Activated T-helper 17 cell treated with anti-CD3 and anti-CD28 coated beads, Interleukin-2, amount 50 U/mL, for 72 hours (primary cell): Measurements from ENCODE around the gene B4GALT3. TPM values are rescaled to one million over a fixed set of nuclear protein-coding genes. Genes with fewer than 3 reads are reported as not detected.
A peak's percentile ranks its signal among the peaks of the same experiment; 100 is the strongest.

Experiments
- ATAC-seq: fragments of 150-1000 bp; cut with Tn5 transposase; replicated peaks from 2 replicates; pipeline ENCODE4 v1.10.0; 2021; ENCODE audit warnings: mild to moderate bottlenecking, moderate library complexity
- H3K27ac Mint-ChIP-seq: one replicate; pipeline ENCODE4 v1.8.0; 2022; ENCODE audit warnings: mixed read lengths
- H3K27me3 Mint-ChIP-seq: one replicate; pipeline ENCODE4 v1.8.0; 2022; ENCODE audit warnings: mixed read lengths
- H3K36me3 Mint-ChIP-seq: one replicate; pipeline ENCODE4 v1.8.0; 2022; ENCODE audit warnings: low read depth, mild to moderate bottlenecking, mixed read lengths
- H3K4me1 Mint-ChIP-seq: one replicate; pipeline ENCODE4 v1.8.0; 2022; ENCODE audit warnings: mixed read lengths
- H3K4me3 Mint-ChIP-seq: one replicate; pipeline ENCODE4 v1.8.0; 2022; ENCODE audit warnings: mild to moderate bottlenecking, mixed read lengths
- H3K9me3 Mint-ChIP-seq: one replicate; pipeline ENCODE4 v1.8.0; 2022; ENCODE audit warnings: mixed read lengths
- total RNA-seq, 2 donors: library from RNA; stranded (reverse); gene quantifications; one replicate each; pipeline ENCODE4 v1.2.3, GENCODE V29; 2022

Gene B4GALT3
- total RNA-seq, 2 donors from 2014 or later: 55.7 to 60.9 TPM

DNA sequence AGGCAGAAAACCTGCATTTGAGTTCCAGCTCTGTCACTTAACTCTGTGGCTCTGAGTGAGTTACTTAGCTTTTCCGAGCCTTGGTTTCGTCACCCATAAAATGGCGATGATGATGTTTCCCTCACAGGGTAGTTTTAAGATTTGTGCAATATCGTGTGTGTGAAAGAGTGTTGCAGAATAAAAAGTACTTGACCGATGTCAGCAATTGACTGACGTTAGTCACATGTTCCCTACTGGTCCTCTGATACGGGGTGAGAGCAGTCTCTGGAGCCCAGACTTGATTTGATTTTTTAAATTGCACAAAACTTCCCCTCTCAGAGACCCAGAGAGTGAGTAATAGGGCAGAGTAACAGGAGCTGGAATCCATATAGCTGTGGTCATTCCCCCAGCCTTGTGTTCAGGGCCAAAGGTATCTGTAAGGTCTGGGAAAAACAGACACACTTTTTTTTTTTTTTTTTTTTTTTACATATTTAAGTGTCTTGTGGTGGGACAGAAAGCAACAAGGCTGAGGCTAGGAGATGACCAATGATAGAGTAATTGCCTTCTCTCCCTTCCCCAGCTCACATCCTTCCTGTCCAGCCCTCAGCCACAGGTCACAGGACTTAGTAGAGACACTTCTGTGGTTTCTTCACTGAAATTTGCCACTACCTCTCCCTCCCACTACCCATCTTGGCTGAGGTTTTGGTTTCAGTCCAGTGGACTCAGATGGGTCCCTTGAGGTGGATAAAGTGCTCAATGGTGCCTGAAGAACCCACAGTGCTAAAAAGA, 39.8 kb upstream of the B4GALT3 start:
- Mint-ChIP-seq H3K27me3 (no peaks in the 10 kb centered on the region), H3K9me3 (no peaks in the 10 kb centered on the region), H3K27ac (peak overlapping the region; percentile 79), H3K4me3 (peak overlapping the region; percentile 39), H3K4me1 (peaks cover 8% of the 10 kb centered on the region), H3K36me3 (peaks cover 32% of the 10 kb centered on the region)
- peak; percentile 90 for ATAC-seq

DNA sequence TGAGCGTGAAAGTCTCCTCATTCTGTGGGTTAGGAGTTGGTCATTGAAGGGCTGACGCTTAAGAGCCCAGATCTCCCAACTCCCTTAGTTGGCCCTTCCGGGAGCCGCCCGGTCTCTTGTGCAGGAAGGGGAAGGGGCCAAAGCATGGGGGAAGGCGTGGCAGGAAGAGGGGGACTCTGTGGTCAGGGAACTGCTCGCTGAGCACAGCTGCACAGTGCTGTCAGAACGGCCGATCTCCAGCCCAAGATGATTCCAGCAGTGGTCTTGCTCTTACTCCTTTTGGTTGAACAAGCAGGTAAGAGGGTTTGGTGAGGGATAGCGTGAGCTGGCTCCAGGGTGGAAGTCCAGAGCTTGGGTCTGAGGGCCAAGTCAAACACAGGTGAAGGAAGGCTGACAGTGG, 37.8 kb upstream of the B4GALT3 start, which contains the start of gene FCER1G:
Gene FCER1G (plus strand): TSS at position 220 of the 400 bp plus-strand sequence. CDS start 27 bp downstream, at position 247.
- H3K4me1 Mint-ChIP-seq: peaks cover 8% of the 10 kb centered on the region
- H3K27me3 Mint-ChIP-seq: no peaks in the 10 kb centered on the region
- no peak within 1 kb of the TSS for H3K27ac Mint-ChIP-seq
- peaks cover 53% of the 10 kb centered on the region for H3K36me3 Mint-ChIP-seq
- no peaks in the 10 kb centered on the region for H3K9me3 Mint-ChIP-seq
- no peak for ATAC-seq
- no peak within 1 kb of the TSS for H3K4me3 Mint-ChIP-seq

DNA sequence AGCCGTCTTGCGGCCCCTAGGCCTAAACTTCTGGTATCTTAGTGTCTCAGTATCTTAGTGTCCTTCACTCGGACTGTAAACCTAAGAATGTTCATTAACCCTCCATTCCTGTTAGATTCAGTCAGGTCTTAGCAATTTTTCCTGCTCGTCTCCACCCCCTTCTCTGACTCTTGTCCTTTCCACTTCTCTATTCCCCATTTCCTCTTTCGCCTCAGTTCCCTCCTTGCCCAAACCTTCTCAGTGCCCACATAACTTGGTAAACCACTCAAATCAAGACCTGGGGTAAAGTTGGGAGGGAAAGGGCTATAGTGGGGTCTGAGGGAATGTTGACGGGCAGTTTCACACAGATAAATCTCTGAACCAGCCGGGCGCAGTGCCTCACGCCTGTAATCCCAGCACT, 37.1 kb upstream of the B4GALT3 start:
- peaks cover 11% of the 10 kb centered on the region for H3K4me1 Mint-ChIP-seq

DNA sequence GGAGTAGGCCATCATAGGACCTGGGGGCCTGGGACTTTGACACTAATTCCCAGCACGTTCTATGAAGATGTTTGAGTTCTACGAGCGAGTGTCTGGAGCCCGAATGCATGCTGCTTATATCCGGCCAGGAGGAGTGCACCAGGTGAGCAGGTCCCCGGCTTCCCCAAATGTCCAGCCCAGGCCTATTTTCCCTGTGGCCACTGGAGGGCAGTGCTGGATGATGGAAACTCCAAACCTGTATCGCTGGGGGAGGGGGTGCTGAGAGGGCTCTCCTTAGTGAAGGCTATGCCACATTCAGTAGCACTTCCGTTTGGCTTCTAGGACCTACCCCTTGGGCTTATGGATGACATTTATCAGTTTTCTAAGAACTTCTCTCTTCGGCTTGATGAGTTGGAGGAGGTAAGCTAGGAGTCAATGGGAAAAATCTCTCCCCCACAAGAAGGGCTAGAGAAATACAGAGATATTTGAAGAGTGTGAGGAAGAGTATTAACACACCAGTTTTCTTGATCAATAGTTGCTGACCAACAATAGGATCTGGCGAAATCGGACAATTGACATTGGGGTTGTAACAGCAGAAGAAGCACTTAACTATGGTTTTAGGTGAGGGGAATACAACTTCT, 32.6 kb upstream of the B4GALT3 start:
- Mint-ChIP-seq H3K27ac (no peak overlapping the region), H3K4me3 (no peak overlapping the region), H3K36me3 (peaks cover 100% of the 10 kb centered on the region), H3K9me3 (no peaks in the 10 kb centered on the region), H3K27me3 (no peaks in the 10 kb centered on the region), H3K4me1 (peaks cover 11% of the 10 kb centered on the region)
- peak; percentile 86 for ATAC-seq

More for the DNA sequence above, 37.1 kb upstream of the B4GALT3 start:
- Mint-ChIP-seq H3K4me3 (no peak overlapping the region), H3K36me3 (peaks cover 60% of the 10 kb centered on the region), H3K27me3 (no peaks in the 10 kb centered on the region), H3K9me3 (no peaks in the 10 kb centered on the region), H3K27ac (no peak overlapping the region)
- ATAC-seq: no peak

DNA sequence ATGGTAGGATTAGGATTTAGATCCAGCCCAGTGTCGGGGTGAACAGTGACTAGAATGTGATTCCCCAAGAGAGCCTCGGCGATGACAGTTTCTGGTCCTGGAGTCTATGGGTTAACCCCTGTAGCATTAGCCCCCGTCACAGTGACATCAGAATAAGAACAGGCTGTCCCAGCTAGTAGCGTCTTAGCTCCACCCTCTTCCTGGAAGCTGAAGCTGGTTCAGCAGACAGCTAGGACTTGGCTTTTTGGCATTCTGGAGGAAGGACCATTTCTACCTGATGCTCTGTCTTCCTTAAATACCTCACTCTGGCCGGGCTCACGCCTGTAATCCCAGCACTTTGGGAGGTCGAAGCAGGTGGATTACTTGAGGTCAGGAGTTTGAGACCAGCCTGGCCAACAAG, 29.9 kb upstream of the B4GALT3 start:
- Mint-ChIP-seq H3K27ac (no peak overlapping the region), H3K4me1 (peaks cover 21% of the 10 kb centered on the region)

DNA sequence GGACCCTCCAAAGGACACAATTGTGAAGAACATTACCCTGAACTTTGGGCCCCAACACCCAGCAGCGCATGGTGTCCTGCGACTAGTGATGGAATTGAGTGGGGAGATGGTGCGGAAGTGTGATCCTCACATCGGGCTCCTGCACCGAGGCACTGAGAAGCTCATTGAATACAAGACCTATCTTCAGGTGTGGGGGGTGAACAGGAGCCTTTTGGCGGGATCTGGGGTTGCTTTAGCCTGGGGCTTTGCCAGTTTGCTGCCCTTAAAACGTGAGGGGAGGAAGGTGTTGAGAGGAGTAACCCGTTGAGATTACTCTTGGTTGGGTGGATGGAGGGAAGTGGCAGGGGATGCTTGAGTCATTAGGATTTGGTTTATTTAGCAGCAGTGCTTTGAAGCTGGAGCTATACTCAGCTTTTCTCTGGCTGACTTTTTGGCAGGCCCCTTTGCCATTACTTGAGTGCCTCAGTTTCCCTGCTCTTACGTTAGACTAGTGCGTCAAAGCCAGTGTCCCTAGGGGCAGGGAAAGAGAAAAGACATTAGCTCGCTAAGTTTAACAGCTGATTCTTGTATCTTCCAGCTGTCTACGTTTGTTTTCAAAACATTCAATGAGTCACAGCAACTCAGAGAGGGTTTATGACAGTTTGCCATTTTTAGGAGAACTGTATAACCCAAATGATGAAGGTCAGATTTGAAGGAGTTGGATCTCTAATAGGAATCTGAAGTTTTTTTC, 29.3 kb upstream of the B4GALT3 start:
- no peak overlapping the region for H3K4me3 Mint-ChIP-seq
- ATAC-seq: no peak
- no peaks in the 10 kb centered on the region for H3K27me3 Mint-ChIP-seq
- H3K27ac Mint-ChIP-seq: peak overlapping the region; percentile 72
- H3K9me3 Mint-ChIP-seq: no peaks in the 10 kb centered on the region
- peaks cover 21% of the 10 kb centered on the region for H3K4me1 Mint-ChIP-seq
- H3K36me3 Mint-ChIP-seq: peaks cover 93% of the 10 kb centered on the region

More for the DNA sequence above, 29.9 kb upstream of the B4GALT3 start:
- Mint-ChIP-seq H3K9me3 (no peaks in the 10 kb centered on the region), H3K4me3 (no peak overlapping the region), H3K36me3 (peaks cover 97% of the 10 kb centered on the region), H3K27me3 (no peaks in the 10 kb centered on the region)
- no peak for ATAC-seq

DNA sequence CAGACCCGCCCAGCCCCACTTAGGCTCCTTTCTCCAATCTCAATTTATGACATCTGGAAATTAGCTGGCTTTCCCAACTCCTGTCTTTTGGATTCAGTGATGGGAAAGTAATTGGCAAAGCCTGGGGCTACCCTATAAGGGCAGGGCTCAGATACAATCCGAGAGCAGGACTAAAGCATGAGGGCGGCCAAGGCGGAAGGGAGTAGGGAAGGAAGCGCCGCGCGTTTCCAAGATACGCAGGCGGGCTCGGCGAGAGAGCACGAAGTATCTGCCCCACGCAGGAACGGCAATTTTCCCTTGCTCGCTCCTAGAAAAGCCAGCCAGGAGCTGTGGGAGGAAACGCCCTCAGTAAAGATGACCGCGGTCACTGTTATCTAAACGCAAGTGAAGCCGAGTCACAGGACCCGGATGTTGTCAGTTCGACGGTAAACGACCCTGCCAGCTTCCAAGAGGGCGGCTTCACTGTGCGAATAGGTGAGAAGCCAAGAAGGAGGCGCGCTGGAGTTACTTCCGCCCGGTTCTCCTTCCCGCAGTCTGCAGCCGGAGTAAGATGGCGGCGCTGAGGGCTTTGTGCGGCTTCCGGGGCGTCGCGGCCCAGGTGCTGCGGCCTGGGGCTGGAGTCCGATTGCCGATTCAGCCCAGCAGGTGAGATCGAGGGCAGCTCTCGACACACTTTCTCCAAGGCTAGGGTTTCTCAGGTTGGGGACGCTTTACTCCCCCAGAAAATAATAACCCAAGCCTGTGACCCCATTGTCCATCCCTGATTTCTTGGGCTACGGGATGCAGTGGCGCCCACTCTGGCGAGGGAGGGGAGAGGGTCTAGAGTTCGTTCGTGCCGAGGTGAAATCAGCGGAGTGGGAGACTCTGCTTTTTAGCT, 24.8 kb upstream of the B4GALT3 start, which contains the start of gene NDUFS2:
Gene NDUFS2 (plus strand): TSS at position 532 of the 877 bp plus-strand sequence. CDS start 19 bp downstream, at position 551.
- H3K27ac Mint-ChIP-seq: peak within 1 kb of the TSS; percentile 89
- H3K4me3 Mint-ChIP-seq: peak within 1 kb of the TSS; percentile 86
- H3K4me1 Mint-ChIP-seq: peaks cover 31% of the 10 kb centered on the region
- ATAC-seq: peak; percentile 99
- no peaks in the 10 kb centered on the region for H3K9me3 Mint-ChIP-seq
- H3K36me3 Mint-ChIP-seq: peaks cover 48% of the 10 kb centered on the region
- H3K27me3 Mint-ChIP-seq: no peaks in the 10 kb centered on the region

DNA sequence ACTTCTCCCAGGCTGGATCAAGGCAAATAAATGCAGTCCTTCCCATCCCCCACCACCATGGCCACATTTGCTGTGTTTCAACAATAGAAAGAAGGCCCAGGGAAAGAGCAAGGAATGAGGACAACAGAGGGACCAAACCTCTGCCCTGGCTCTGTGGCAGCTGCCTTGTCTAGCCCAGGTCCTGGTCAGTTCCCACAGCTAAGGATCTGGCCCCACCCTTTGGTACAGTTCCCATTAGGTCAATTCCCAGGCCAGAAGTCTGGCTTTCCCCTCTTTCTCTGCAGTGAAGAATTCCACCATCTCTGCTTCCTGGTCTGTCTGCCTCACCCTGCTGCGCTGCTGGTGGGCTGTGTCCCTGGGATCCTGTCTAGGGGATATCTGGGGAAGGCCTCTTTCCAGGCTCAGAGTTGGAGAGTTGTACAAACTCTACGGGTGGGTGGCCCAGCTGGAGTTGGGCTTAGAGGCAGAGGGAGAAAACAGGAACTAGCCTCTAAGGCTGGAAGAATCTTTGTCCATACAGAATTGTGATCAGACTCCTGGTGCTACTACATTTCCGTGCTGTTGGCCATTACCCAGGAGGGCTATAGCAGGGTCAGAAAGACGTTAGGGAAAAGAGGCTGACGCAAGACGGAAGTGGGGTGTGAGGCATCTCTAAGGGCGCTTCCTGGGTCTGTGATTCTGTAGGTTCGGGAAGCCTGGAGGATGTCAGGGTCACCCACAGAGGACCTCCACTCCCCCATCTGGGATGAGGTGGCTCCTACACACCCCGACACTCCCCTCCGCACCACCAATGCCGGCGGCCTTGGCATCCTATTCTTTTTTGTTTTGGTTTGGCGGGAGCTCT, 23.9 kb upstream of the B4GALT3 start:
- ATAC-seq: no peak

DNA sequence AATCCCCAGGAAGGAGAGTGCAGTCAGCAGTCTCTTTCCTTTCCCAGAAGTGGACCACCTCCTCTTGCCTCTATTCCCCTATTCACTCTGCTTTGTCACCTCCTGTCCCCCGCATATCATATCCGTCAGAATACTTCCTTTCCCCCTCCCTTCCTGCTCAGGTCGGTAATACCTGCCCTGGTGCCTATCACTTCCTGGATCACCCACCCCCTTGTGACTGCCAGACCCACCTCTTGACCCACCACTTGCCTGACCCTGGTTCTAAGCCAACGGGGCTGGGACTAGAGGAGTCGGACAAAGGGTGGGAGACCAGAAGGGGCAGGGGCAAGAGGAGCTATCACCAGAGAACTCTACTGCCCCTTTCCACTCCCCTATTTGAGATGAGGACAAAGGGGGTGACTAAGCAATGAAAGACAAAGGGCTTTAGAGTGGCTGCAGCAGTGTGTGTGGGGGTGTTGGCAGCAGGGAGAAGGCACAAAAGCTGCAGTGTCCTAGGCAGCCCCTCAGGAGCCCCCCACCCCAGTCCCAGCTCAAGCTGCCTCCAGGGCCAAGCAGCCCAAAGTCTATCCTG, 23.2 kb upstream of the B4GALT3 start:
- H3K4me3 Mint-ChIP-seq: peak overlapping the region; percentile 86
- peak overlapping the region; percentile 89 for H3K27ac Mint-ChIP-seq
- H3K9me3 Mint-ChIP-seq: no peaks in the 10 kb centered on the region
- peaks cover 32% of the 10 kb centered on the region for H3K36me3 Mint-ChIP-seq
- peak; percentile 4 for ATAC-seq
- H3K4me1 Mint-ChIP-seq: peaks cover 31% of the 10 kb centered on the region
- no peaks in the 10 kb centered on the region for H3K27me3 Mint-ChIP-seq

More for the DNA sequence above, 23.9 kb upstream of the B4GALT3 start:
- H3K27me3 Mint-ChIP-seq: no peaks in the 10 kb centered on the region
- peaks cover 31% of the 10 kb centered on the region for H3K4me1 Mint-ChIP-seq
- peak overlapping the region; percentile 86 for H3K4me3 Mint-ChIP-seq
- H3K9me3 Mint-ChIP-seq: no peaks in the 10 kb centered on the region
- H3K36me3 Mint-ChIP-seq: peaks cover 40% of the 10 kb centered on the region
- peak overlapping the region; percentile 89 for H3K27ac Mint-ChIP-seq

DNA sequence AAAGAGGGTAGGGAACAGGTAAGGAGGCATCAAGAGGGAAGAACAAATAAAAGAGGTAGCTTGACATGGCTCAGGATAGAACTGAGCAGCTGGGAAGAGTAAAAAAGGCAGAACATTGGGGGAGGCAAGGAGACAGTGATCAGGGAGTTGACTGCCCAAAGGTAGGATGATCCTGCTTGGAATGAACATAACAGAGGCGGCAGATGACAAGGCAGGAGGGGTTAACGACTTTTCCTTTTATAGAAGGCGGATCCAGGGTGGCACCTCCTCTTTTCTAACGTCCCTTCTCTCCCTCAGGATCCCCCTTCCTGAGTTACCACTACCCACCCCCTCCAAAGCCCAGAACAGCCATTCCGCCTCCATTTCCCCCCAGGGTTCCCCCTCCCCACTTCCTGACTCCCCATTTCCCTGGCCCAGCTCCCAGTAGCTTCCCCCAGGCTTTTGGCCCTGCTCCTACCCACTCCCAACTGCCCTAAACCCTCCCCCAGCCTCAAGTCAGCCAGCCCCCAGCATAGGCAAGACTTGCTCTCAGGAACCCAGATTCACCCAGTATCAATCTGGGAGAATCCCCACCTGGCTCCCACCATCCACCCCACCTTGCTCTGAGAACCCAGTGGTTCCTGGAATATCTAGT, 22.3 kb upstream of the B4GALT3 start:
- peak overlapping the region; percentile 89 for H3K27ac Mint-ChIP-seq
- peak overlapping the region; percentile 86 for H3K4me3 Mint-ChIP-seq
- peaks cover 24% of the 10 kb centered on the region for H3K36me3 Mint-ChIP-seq
- no peak for ATAC-seq
- no peaks in the 10 kb centered on the region for H3K9me3 Mint-ChIP-seq
- H3K4me1 Mint-ChIP-seq: peaks cover 25% of the 10 kb centered on the region
- no peaks in the 10 kb centered on the region for H3K27me3 Mint-ChIP-seq

DNA sequence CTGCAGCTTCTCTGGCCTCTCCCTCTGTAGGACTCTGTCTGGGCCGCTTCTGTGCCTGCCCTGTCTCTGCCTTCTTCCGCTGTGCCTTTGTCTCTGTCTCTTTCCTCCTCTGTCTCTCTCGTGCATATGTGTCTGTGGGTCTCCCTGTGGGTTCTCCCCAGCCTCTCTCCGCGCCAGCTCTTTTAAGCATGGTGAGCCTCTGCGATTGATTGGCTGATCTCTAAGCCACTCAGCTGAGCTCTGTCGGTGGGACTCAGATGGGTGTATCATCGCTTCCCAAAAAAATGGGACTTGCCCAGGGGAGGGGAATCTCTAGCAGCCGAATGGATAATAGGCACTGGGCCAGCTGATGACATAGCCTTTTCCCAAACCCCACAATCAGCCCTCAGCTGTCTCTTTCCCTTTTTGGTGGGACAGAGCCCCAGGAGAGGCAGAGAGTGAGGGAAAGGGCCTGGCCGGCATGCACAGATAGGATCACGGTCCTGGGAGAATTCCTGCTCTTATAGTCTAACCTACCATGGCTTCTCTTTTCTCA, 21.7 kb upstream of the B4GALT3 start, which contains the start of gene ADAMTS4:
Gene ADAMTS4 (minus strand): TSS at position 158 of the 535 bp plus-strand sequence. CDS start 427 bp downstream, outside the sequence.
- H3K27ac Mint-ChIP-seq: peak within 1 kb of the TSS; percentile 89
- no peak for ATAC-seq
- no peaks in the 10 kb centered on the region for H3K27me3 Mint-ChIP-seq
- no peaks in the 10 kb centered on the region for H3K9me3 Mint-ChIP-seq
- H3K4me3 Mint-ChIP-seq: peak within 1 kb of the TSS; percentile 86
- H3K36me3 Mint-ChIP-seq: peaks cover 17% of the 10 kb centered on the region
- H3K4me1 Mint-ChIP-seq: peaks cover 18% of the 10 kb centered on the region

DNA sequence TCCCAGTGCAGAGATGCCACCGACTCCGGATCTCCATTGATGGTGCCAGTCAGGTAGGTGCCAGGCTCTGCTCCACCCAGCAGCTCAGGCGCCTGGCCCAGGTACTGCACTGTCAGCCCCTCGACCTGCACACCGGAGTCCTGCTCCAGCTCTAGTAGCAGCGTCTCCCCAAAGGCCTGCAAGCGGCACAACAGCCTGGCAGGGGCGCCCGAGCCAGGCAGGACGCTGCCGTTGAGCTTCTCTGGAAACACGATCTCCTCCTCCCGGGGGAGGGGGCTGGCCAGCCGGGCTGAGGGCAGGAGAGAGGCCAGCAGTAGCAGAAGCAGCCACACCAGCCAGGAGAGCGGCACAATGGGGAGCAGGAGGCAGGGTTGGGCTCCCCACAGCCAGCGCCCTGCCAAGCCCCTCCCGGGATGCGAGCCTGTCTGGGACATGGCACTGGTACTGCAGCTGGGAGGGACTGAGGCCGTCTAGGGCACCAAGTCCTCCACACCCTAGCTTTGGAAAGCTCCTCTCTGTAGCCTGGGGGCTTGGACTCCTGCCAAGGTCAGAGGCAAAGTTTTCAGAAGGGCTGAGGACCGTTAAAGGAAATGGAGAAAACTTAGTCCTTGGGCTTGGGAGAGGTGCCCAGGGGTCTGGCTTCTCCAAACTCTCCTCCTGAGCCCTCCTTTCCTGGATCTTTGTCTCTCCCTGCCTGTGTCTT, 21.0 kb upstream of the B4GALT3 start:
- Mint-ChIP-seq H3K4me1 (peaks cover 15% of the 10 kb centered on the region), H3K4me3 (no peak overlapping the region), H3K27ac (peak overlapping the region; percentile 89), H3K27me3 (no peaks in the 10 kb centered on the region), H3K9me3 (no peaks in the 10 kb centered on the region), H3K36me3 (peaks cover 11% of the 10 kb centered on the region)
- no peak for ATAC-seq
